GM20431 (cell line): Measurements from ENCODE around the gene PATE1.

Experiments used
- in situ Hi-C: fragments of 300-500 bp; cut with MseI, MboI; formaldehyde crosslinking; loops from one replicate; pipeline ENCODE4 v1.15.0; 2020; ENCODE audit warnings: low sequenced_read_pairs; ENCODE audit not compliant: unreplicated experiment

The PATE1 gene

DNA sequence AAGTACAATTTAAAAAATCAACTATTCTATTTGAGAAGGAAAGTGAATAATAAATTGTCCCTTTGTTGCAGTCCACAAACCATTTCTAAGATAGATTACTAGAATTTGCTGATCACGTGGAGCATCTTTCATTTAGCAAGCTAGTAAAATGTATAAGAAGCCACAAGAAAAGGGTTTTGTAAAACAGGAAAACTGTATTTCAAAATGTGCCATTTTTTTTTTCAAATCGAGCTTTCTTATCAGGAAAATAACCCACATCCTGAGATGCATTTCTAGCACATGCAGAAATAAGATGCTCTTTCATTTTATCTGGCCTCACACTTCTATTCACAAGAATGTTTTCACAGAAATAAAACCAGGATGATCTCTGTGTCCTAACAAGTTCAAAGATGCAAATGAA lies 38.6 kb downstream of the PATE1 start:
- in situ Hi-C loops: no loop called here

DNA sequence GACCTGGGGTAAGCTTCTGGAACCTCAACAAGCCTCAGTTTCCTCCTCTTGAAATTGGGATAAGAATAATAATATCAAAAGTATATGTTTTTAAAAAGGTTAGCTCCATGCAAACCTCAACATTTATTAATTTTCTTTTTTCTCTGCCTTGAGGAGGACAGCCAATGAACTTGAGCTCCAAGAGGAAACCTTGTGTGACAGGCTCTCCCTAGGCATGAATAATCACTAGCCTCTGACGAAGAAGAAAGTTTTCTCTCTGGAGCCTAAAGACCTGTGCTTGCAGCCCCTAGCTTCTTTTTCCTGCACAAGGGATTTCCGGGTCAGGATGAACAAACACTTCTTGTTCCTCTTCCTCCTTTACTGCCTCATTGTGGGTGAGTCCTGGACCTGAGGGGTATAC lies 41.7 kb downstream of the PATE1 start, which contains the start of gene PATE3:
Gene PATE3, plus strand, starts transcription at position 301 of the 400 bp plus-strand sequence. Its CDS starts 25 bp downstream, at position 326.
- in situ Hi-C loops: no loop called here

DNA sequence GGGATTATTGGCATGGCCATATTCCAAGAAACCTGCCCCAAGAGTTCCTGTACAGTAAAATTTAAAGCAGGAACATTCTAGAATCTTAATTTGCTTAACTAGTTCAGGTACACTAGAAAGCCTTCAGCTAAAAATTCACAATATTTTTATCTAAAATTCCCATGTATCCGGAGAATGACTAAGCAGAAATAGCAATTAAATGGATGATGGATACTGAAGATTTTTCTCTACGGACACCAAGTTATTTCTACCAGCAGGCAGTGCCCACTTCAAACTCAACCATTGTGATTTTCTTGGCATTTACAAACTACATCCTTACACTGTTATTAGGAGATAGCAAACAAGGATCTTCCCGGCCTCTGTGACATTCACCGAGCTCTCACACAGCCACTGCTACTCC lies 44.7 kb downstream of the PATE1 start:
- in situ Hi-C loops: no loop called here

DNA sequence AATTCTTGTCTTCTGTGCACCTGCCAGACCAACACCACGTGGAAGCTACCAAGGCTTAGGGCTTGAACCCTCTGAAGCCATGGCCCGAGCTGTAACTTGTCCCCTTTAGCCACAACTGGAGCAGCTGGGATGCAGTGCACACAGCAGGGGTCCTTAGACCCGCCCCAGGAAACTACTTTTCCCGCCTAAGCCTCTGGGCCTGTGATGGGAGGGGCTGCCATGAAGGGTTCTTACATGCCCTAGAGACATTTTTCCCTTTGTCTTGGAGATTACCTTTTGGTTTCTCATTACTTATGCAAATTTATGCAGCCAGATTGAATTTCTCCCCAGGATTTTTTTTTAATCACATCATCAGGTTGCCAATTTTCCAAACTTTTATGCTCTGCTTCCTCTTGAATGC lies 51.6 kb downstream of the PATE1 start:
- in situ Hi-C loops: no loop called here
